HG03095 (cell line): ENCODE measurements around the gene P2RX1.
A peak's percentile ranks its signal among the peaks of the same experiment; 100 is the strongest.

Experiments used
- ATAC-seq: cut with Tn5 transposase; IDR thresholded peaks from one replicate; pipeline ENCODE4 v1.9.1; 2021; ENCODE audit warnings: moderate library complexity; ENCODE audit not compliant: unreplicated experiment

P2RX1 gene

DNA sequence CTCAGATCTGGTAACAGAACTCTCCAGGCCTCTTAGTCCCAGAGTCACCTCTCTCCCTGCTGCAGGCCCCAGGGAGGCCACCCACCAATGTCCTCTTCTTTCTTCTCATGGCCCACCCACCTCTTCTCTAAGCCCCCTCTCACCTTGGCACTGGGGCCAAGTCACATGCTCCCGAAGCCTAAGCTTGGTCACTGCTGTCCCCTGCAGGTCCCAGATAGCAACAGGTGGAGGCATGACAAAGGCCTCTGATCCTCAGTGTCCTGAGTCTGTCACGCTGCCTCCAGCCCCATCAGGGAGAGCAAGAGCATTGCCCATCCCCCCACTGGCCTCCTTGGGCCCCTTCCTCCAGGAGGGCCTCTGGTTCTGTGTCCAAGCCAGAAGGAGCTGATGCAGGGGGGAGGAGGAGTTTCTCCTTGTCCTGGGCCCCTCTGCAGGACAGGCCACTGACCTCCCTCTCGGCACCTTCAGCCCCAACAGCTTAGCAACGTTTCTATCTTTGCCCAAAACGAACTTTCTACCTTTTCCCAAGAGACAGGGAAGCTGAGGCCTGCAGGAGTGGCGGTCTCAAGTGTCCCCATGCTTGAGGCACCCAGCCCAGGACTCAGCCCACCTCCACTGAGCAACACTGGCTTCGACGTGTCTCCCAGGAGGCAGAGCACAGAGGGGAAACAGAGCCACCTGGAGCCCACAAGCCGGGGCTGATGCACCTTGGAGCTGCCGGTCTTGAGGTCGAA lies 8.6 kb downstream of the P2RX1 start:
- no peak for ATAC-seq

GRCh38 chr17:3906881-3907280 lies 9.4 kb downstream of the P2RX1 start:
- no peak for ATAC-seq

DNA sequence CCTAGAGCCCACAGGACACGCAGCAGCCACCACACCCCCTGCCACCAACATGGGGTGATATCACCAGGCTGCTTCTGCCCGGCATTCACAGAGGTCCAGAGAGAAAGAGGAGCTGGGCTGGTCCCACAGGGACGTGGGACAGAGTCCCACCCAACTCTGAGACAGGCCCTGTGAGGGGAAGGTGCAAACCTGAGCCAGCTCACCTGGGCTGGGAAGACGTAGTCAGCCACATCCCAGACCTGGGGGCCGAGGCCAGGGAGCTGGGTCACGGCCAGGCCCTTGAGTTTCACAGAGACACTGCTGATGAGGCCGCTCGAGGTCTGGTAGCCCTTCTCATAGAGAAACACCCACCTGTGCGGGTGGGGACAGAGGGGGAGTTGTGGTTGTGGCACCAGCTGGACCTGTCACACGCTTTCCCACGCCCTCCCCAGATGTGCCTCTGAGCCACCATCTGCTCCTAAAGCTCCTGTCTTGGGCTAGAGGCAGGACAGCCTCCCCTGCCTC lies 11.2 kb downstream of the P2RX1 start:
- no peak for ATAC-seq

DNA sequence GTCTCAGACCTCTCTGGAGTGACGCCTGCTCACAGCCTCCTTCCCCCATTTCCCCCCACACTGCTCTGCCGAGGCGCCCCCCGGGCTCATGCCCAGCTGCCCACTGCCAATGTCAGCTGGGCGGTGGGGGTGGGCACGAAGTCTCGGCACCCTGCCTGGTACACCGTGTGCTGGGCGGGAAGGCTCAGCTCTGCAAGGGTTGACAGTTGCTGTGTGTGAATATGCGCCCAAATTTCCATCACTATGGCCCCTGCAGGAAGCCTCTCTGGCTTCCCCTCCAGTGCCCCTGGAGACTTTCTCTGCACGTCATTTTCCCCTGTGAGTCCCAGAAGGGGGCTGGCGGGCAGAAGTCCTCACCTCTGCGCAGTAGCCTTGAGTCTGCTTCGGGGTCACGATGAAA lies 11.8 kb downstream of the P2RX1 start:
- no peak for ATAC-seq

- ATAC-seq: no peak
These were observed 12.4 kb downstream of the P2RX1 start for GRCh38 chr17:3903881-3904290.

- no peak for ATAC-seq
These were observed 13.0 kb downstream of the P2RX1 start for GRCh38 chr17:3903051-3903825.

- ATAC-seq: no peak
These were observed 15.6 kb downstream of the P2RX1 start for GRCh38 chr17:3900646-3901045.

GRCh38 chr17:3897731-3898130 lies 18.5 kb downstream of the P2RX1 start:
- ATAC-seq: no peak

DNA sequence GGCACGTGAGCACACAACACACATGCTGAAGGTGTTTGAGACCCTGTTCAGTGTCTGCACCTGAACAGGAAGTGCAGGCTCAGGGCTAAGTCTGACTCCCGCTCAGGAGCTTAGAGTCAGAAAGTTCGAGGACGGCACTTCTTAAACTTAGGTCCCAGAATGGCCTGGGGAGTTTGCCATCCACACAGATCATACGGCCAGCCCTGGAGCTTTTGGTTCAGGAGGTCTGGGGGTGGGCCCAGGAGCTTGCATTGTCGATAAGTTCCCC lies 19.4 kb downstream of the P2RX1 start:
- no peak for ATAC-seq

DNA sequence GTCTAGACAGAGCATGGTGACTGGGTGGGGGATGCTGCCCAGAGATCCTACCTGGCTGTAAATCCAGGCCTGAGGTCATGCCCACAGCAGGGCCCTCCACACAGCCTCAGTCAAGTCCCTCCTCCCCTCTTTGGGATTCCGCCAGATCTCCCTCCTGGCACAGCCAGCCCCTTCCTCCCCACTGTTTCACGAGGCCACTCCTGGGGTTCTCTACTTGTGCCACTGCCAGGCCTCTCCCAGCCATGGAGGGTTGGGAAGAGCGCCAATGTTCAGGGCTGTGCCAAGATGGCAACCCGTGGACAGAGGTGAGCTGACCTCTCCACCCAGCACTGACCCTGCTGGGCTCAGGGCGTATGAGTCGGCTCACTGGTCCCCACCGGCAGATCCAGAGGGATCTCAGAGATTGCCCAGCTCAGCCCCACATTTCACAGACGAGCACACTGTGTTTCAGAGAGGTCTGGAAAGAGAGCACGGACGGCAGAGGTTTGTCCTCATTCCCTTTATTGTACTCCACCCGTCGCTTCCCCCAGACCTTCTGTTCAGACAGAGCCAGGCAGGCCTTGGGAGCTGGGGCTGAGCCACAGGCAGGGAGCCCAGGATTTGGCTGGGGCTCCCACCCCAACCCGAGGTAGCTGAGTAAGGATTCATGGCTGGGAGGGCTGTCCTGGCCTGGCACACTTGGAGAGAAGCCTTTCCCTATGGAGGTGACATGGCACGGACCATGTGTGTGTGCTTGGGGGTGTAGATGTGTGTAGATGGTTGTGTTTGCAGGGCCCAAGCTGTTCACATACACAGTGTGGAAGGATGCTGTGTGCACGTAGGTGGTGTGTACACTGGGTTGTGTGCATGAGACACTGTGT lies 19.9 kb downstream of the P2RX1 start:
- ATAC-seq: no peak

DNA sequence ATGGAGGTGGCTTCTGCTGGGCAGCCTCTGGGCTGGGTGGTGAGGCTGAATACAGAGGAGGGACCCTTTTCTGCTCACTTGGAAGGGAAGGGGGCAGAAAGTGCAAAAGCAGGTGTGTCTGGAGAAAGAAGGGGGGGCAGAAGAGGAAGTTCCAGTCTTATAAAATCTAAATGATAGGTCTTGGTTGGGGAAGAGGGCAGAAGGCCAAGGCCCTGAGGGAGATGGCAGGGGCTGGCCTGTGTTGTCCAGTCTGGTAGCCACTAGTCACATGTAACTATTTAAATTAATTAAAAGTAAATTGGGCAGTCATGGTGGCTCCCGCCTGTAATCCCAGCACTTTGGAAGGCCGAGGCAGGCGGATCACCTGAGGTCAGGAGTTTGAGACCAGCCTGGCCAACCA lies 20.9 kb downstream of the P2RX1 start:
- no peak for ATAC-seq

- no peak for ATAC-seq
These were observed 21.3 kb downstream of the P2RX1 start for GRCh38 chr17:3894911-3895343.

- no peak for ATAC-seq
These were observed 22.1 kb downstream of the P2RX1 start for GRCh38 chr17:3894188-3894587.

GRCh38 chr17:3893720-3894116 lies 22.5 kb downstream of the P2RX1 start:
- no peak for ATAC-seq

DNA sequence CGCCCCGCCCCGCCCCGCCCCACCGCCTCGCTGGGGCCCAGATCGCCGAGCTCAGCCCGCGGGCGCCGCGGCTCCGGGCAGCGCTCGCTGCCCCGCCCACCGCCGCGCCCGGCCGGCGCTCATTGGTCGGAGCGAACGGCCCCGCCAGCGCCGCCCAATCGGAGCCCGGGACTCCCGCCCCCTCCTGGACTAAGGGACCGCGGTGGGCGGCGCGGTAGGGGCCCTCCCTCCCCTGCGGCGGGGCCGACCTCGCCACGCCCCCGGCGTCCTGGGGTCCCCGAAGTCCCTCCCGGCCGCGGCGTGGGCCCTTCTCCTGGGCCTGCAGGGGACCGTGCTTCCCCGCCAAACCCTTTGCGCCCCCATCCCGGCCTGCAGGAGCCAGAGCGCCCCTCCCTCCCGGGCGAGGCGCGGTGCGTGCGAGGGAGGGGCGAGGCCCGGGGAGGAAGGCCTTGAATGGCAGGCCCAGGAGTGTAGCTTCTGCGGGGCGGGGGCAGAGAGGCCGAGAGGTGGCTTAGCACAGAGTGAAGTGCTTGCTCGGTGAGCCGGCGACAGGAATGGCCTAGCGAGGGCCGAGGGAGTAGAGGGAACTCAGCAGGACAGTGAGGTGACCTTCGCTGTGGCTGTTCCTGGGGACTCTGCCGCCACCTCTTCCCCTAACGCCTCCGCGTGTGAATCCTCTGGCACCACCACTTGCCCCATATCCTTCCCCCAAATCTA lies 23.1 kb downstream of the P2RX1 start, which contains the start of gene CAMKK1:
Gene CAMKK1 (minus strand): TSS at position 51 of the 717 bp plus-strand sequence. CDS start 7,366 bp downstream, outside the sequence.
- peak; percentile 79 for ATAC-seq

DNA sequence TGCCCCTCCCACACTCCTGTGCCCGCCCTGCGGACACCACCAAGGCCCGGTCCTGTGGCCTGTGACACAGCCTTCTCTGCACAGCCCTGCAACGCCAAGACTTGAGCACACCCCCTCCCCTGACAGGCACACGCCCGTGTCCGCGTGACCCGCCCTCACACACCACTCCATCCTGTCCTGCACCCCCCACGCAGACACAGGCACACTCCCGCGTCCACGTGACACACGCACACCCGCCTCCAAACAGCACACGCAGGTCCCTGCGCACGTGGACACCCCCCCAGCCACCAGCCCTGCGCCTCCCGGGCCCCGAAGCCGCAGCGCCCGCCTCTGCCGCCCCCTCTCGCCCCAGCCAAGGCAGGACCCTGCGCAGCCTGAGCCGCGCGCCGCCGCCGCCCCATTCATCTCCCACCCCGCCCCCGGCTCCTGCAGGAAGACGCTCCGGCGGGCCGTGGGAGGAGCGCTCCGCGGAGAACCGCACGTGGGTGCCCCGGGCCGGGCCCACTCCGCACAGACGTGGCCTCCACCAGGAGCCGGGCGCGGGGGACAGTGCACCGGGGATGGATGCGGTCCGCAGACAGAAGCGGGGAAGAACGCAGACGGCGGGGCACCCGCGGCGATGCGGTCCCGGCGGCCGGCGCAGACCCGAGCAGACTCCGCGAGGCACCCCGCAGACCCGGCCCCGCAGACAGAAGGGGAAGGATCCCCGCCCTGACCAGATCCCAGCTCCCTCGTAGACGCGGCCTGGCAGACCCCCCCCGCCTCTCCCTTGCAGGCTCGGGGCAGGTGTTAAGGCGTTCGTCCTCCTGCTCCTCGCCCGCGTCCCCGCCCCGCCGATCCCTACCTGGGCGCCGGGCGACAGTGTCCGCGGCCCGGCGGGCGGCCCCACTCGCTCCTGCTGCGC lies 23.9 kb downstream of the P2RX1 start:
- peak; percentile 3 for ATAC-seq

DNA sequence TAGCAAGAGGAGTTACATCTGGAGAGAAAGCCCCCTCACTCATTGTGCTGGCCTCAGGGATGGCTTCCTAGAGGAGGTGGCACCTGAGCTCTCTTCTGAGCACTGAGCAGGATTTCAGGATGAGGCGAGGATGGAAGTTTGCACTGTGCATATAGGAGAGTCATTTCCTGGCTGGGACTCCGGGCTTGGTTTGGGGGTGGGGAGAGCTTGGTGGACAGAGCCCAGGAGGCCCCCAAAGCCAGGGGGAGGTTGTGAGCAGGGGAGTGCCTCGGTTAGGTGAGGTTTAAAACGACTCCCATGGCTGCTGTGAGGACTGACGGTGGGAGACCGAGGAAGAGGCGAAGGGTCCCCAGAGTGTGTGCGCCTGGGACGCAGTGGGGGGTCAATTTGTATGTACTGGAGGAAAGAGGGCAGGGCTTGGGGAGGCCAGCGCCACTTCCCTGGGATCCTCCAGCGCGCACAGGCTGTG lies 24.6 kb downstream of the P2RX1 start:
- ATAC-seq: no peak

- ATAC-seq: no peak
These were observed 25.4 kb downstream of the P2RX1 start for GRCh38 chr17:3890878-3891219.

DNA sequence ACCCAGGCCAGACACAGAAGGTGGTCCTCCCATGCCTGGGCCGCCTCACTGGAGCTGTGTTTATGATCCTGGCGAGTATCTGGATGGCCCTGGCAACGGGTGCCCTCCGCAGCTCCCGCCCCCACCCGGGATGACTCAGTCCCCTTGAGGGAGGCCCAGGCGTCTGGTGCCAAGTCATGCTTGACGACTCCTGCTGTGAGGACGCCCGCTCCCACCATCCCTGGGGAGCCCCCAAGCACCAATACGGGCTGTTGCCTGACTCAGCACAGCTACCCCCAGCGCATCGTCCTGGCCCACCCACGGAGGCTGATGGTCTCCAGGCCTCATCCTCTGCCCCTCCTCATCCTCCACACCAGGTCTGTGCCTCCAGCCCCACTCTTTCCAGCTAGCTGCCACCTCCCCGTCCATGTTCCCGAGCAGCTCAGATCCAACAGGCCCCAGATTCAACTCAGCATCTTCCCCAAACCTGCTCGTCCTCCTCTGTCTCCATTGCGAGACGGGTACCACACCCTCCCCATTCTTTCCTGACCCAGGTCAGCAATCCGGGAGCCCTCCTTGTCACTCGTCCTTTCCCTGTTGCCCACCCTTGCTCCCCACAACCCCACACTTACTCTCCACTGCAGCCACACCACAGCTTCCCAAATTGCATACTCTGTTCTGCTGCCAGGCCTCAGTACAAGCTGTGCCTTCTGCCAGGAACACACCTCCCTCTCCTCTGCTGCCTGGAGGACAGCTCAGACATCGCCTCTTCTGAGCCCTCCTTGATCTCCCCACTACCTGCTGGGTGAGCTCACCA lies 26.0 kb downstream of the P2RX1 start:
- no peak for ATAC-seq
